Measurements from ENCODE around the gene HDAC4. TPM values are rescaled to one million over a fixed set of nuclear protein-coding genes. Genes with fewer than 3 reads are reported as not detected.

HDAC4 gene
- total RNA-seq, 4 donors from 2014 or later = 30.2 to 103 (median 51.7) TPM

- DNase-seq (ENCODE audit: low spot score) = peak; percentile 19
- TF ChIP-seq, protein P1, sequence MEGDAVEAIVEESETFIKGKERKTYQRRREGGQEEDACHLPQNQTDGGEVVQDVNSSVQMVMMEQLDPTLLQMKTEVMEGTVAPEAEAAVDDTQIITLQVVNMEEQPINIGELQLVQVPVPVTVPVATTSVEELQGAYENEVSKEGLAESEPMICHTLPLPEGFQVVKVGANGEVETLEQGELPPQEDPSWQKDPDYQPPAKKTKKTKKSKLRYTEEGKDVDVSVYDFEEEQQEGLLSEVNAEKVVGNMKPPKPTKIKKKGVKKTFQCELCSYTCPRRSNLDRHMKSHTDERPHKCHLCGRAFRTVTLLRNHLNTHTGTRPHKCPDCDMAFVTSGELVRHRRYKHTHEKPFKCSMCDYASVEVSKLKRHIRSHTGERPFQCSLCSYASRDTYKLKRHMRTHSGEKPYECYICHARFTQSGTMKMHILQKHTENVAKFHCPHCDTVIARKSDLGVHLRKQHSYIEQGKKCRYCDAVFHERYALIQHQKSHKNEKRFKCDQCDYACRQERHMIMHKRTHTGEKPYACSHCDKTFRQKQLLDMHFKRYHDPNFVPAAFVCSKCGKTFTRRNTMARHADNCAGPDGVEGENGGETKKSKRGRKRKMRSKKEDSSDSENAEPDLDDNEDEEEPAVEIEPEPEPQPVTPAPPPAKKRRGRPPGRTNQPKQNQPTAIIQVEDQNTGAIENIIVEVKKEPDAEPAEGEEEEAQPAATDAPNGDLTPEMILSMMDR (IDR thresholded peaks at IDR 0.05) = no peak
- no peak for ATAC-seq (ENCODE audit: low FRiP score)
Observed at GRCh38 chr2:239181074-239181902, 219.5 kb downstream of the HDAC4 start.

DNA sequence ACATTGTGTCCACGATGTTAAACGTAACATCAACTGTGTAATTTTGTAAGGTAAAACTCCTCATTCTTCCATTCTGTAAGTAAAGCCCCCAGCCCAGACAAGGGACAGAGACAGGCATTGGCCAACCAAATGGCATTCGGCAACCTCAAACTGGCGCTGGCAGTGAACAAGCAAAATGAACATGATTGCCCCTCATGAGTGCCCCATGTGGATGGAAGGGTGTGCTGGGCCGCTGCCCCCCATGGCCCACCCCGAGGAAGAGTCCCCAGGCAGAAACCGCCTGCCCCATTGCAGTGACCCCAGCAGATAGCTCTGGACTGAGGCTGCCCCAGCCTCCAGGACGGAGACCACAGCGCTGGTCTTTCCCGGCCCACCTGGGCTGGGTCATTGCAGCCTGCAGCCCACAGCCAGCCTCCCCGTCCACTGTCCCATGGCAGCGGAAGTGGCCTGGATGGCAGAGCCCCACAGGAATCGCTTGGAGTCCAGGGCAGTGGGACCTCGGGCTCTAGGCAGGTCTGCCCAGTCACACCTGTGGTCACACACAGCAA is 220.2 kb downstream of the HDAC4 start:
- DNase-seq (ENCODE audit: low spot score) (no peak), ATAC-seq (ENCODE audit: low FRiP score) (no peak)
- TF ChIP-seq, protein P1 (IDR thresholded peaks at IDR 0.05) = no peak

GRCh38 chr2:239179851-239180371 is 220.9 kb downstream of the HDAC4 start:
- DNase-seq (ENCODE audit: low spot score) (no peak), ATAC-seq (ENCODE audit: low FRiP score) (no peak)

GRCh38 chr2:239178954-239179353 is 221.9 kb downstream of the HDAC4 start:
- ATAC-seq (ENCODE audit: low FRiP score) = no peak
- no peak for DNase-seq (ENCODE audit: low spot score)
- TF ChIP-seq, protein P1 (IDR thresholded peaks at IDR 0.05) = no peak

More at GRCh38 chr2:239179851-239180371, 220.9 kb downstream of the HDAC4 start:
- TF ChIP-seq, protein P1 (IDR thresholded peaks at IDR 0.05) = no peak

- ATAC-seq (ENCODE audit: low FRiP score) (no peak), DNase-seq (ENCODE audit: low spot score) (no peak)
- TF ChIP-seq, protein P1 (IDR thresholded peaks at IDR 0.05) = no peak
Observed at GRCh38 chr2:239178484-239178883, 222.3 kb downstream of the HDAC4 start.

GRCh38 chr2:239177908-239178307 is 222.9 kb downstream of the HDAC4 start:
- DNase-seq (ENCODE audit: low spot score) = no peak
- ATAC-seq (ENCODE audit: low FRiP score) = no peak
- TF ChIP-seq, protein P1 (IDR thresholded peaks at IDR 0.05) = no peak
